PC-3 (cell line): ENCODE data around the gene NCEH1.
"Not testable (repeated sequence)": the region's sequence is repeated elsewhere in the genome, so short reads cannot be mapped to it uniquely, and the experiment has no call there.

Experiments used
- EZH2 ChIP-seq: fragments of 300-600 bp; sonication (generic); IDR thresholded peaks from one replicate; pipeline ENCODE4 v1.6.1; 2017; ENCODE audit warnings: antibody characterized with exemption, mild to moderate bottlenecking, low read length; ENCODE audit not compliant: unreplicated experiment
- TF ChIP-seq, protein P1 (sequence below): fragments of 300-600 bp; sonication (generic); conservative IDR thresholded peaks from 2 replicates; pipeline ENCODE4 v1.5.1; 2017; ENCODE audit warnings: antibody characterized with exemption, low read depth, mild to moderate bottlenecking, low read length

GRCh38 chr3:172660421-172660820 lies 50.4 kb downstream of the NCEH1 start:
- TF ChIP-seq, protein P1, sequence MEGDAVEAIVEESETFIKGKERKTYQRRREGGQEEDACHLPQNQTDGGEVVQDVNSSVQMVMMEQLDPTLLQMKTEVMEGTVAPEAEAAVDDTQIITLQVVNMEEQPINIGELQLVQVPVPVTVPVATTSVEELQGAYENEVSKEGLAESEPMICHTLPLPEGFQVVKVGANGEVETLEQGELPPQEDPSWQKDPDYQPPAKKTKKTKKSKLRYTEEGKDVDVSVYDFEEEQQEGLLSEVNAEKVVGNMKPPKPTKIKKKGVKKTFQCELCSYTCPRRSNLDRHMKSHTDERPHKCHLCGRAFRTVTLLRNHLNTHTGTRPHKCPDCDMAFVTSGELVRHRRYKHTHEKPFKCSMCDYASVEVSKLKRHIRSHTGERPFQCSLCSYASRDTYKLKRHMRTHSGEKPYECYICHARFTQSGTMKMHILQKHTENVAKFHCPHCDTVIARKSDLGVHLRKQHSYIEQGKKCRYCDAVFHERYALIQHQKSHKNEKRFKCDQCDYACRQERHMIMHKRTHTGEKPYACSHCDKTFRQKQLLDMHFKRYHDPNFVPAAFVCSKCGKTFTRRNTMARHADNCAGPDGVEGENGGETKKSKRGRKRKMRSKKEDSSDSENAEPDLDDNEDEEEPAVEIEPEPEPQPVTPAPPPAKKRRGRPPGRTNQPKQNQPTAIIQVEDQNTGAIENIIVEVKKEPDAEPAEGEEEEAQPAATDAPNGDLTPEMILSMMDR = not testable (repeated sequence)
- not testable (repeated sequence) for TF ChIP-seq EZH2
